SJCRH30 (cell line): ENCODE measurements around the gene CCDC74A. TPM values are rescaled to one million over a fixed set of nuclear protein-coding genes. Genes with fewer than 3 reads are reported as not detected.
"Not testable (repeated sequence)": the region's sequence is repeated elsewhere in the genome, so short reads cannot be mapped to it uniquely, and the experiment has no call there.

ENCODE experiments used
- DNase-seq, 2 experiments: peaks; one replicate each; pipeline ENCODE4 v3.0.0-alpha.2; 2015 to 2020
- H3K27ac ChIP-seq: fragments of 250-450 bp; sonication (Bioruptor Pico); 2 replicates; pipeline ENCODE4 v1.5.1; 2020; ENCODE audit warnings: mild to moderate bottlenecking, moderate library complexity
- H3K27me3 ChIP-seq: fragments of 250-450 bp; sonication (Bioruptor Pico); 2 replicates; pipeline ENCODE4 v1.5.1; 2020; ENCODE audit warnings: mild to moderate bottlenecking, moderate library complexity
- H3K36me3 ChIP-seq: fragments of 250-450 bp; sonication (Bioruptor Pico); 2 replicates; pipeline ENCODE4 v1.5.1; 2020; ENCODE audit warnings: mild to moderate bottlenecking, moderate library complexity
- H3K4me1 ChIP-seq: fragments of 250-450 bp; sonication (Bioruptor Pico); 2 replicates; pipeline ENCODE4 v1.5.1; 2020; ENCODE audit warnings: mild to moderate bottlenecking, moderate library complexity
- H3K4me3 ChIP-seq: fragments of 250-450 bp; sonication (Bioruptor Pico); 2 replicates; pipeline ENCODE4 v1.5.1; 2020; ENCODE audit warnings: mild to moderate bottlenecking, moderate library complexity
- H3K9me3 ChIP-seq: fragments of 250-450 bp; sonication (Bioruptor Pico); replicated peaks from 2 replicates; pipeline ENCODE4 v1.5.1; 2020; ENCODE audit warnings: mild to moderate bottlenecking, moderate library complexity
- total RNA-seq: library from RNA; depleted of rRNA; stranded (reverse); fragments of >200 nt; shearing (Covaris generic); gene quantifications from 2 replicates; pipeline ENCODE4 v1.2.3, GENCODE V29; 2014; rRNA removed

CCDC74A gene
- total RNA-seq: 0.13 TPM in 1 of 2 replicates, not detected in the other

DNA sequence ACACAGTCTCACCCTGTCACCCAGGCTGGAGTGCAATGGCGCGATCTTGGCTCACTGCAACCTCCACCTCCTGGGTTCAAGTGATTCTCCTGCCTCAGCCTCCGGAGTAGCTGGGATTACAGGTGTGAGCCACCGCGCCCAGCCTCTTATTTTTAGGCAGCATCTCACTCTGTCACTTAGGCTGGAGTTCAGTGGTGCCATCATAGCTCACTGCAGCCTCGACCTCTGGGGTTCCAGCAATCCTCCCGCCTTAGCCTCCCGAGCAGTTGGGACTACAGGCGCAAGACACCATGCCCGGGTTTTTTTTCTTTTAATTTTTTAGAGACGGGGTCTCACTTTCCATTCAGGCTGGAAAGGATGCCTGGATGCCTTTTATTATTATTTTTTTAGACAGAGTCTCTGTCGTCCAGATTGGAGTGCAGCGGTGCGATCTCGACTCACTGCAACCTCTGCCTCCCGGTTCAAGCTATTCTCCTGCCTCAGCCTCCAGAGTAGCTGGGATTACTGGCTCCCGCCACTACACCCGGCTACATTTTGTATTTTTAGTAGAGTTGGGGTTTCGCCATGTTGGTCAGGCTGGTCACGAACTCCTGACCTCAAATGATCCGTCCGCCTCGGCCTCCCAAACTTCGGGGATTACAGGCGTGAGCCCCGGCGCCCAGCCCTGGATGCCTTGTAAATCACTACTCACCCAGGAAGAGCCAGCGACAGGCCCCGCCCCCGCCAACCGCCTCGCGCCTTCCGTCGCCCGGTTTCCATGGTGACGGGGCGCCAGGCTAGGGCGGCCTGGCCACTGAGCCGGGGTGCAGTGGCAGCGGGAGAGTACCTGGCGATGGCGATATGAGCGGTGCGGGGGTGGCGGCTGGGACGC lies at the start of gene CCDC74A:
Gene CCDC74A, plus strand, starts transcription at position 758 of the 871 bp plus-strand sequence. Its CDS starts 83 bp downstream, at position 841.
- DNase-seq: peak; percentile 14 to 19
- H3K27ac ChIP-seq, H3K36me3 ChIP-seq, H3K9me3 ChIP-seq, H3K4me1 ChIP-seq, H3K4me3 ChIP-seq, H3K27me3 ChIP-seq: not testable (repeated sequence)

- H3K27me3 ChIP-seq, H3K9me3 ChIP-seq, H3K4me3 ChIP-seq, H3K36me3 ChIP-seq, H3K4me1 ChIP-seq, DNase-seq, H3K27ac ChIP-seq: not testable (repeated sequence)
These were observed 49.4 kb upstream of the CCDC74A start for GRCh38 chr2:131478074-131478849.

DNA sequence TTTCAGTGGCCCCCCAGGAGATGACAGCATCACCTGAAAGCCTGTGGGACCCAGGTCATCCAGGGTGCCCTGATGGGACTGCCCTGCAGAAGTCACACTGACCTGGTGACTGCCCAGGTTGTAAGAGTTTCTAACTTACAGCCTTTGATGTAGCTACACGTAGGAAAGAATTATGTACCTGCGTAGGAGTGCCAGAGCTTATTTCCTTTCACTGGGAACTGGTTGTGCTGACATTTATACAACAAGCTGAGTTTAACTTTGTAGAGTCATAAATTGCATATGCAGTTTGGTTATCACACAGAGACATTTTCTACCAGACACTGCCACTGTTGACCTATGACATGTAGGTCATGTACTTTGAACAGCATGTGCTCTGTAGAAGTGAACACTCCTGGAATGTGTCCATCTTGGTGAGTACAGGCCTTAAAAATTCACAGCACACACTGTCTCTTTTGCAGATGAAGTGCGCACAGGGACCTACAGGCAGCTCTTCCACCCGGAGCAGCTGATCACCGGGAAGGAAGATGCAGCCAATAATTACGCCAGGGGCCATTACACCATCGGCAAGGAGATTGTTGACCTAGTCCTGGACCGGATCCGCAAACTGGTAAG lies 48.7 kb upstream of the CCDC74A start:
- H3K4me1 ChIP-seq, H3K9me3 ChIP-seq, H3K36me3 ChIP-seq, H3K27ac ChIP-seq, H3K27me3 ChIP-seq, DNase-seq, H3K4me3 ChIP-seq: not testable (repeated sequence)

DNA sequence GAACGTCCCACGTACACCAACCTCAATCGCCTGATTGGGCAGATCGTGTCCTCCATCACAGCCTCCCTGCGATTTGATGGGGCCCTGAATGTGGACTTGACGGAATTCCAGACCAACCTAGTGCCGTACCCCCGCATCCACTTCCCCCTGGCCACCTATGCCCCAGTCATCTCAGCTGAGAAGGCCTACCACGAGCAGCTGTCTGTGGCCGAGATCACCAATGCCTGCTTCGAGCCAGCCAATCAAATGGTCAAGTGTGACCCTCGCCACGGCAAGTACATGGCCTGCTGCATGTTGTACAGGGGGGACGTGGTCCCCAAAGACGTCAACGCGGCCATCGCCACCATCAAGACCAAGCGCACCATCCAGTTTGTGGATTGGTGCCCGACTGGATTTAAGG lies 47.3 kb upstream of the CCDC74A start:
- not testable (repeated sequence) for H3K4me3 ChIP-seq, H3K27ac ChIP-seq, H3K4me1 ChIP-seq, H3K9me3 ChIP-seq, H3K36me3 ChIP-seq, H3K27me3 ChIP-seq, DNase-seq

GRCh38 chr2:131482506-131483155 lies 45.1 kb upstream of the CCDC74A start:
- not testable (repeated sequence) for H3K36me3 ChIP-seq, H3K4me1 ChIP-seq, H3K4me3 ChIP-seq, H3K27ac ChIP-seq, DNase-seq, H3K9me3 ChIP-seq, H3K27me3 ChIP-seq

DNA sequence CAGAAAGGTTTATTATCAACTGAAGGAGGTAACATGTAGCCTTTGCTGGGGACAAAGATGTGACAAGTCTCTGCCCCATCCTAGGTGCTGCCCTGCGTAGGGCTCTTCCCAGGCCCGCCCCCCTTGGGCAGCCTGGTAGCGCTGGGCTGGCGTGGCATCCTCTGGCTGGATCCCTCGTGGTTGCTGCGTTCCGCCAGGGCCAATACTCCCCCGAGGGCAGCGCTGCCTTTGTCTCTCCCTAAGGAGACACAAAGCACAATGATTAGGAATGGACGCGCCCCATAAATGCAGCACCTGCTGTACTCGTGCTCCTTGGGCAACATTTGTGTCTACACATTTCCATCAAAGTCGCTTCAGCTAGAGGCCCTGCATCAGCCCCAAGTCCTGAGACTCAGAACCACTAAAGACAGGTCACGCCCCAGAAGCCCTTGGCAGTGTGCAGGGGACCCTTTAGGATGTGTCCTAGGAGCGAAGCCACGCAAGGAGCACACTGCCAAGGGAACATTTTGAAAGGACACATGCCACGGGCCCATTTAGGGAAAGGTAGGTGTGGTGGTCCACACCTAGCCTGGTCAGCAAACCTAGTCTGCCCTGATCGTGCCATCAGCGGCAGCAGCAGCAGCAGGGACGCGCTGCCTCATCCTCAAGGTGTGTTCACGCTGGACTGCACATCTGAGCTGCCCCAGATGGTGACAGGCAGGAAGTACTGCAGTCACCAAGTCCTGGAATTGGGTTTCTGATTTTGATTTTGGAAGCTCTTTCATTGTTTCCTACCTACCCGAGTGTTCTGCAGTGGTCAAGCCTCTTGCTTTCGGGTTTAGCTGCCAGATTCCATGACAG lies 43.5 kb upstream of the CCDC74A start:
- not testable (repeated sequence) for H3K4me1 ChIP-seq, H3K27me3 ChIP-seq, H3K36me3 ChIP-seq, H3K27ac ChIP-seq, DNase-seq, H3K9me3 ChIP-seq, H3K4me3 ChIP-seq

DNA sequence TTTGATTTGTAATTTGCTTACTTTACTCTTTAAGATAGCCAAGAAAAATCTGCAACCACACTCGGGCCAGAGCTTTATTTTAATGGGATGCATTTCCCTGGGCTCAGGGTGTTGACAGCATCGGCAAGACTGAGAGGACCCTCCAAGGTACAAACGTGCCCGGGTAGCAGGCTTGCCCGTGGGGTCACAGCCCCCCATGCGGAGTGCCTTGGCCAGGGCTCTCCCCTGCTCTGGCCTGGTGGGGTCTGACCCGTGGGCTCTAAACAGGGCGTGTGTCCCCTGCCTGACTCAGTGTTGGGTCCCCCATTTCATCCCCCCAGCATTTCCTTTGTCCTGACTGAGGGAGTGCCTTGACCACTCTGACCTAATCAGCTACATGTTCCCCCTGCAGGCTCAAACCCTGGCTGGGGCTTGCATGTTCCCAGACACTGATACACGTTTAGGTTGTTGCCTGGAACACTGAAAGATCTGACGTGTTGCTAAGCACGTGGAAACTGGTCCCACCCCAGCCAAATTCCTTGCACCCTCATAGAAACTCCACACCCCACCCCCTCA lies 42.7 kb upstream of the CCDC74A start:
- not testable (repeated sequence) for H3K27ac ChIP-seq, H3K9me3 ChIP-seq, H3K27me3 ChIP-seq, H3K36me3 ChIP-seq, H3K4me1 ChIP-seq, H3K4me3 ChIP-seq, DNase-seq

DNA sequence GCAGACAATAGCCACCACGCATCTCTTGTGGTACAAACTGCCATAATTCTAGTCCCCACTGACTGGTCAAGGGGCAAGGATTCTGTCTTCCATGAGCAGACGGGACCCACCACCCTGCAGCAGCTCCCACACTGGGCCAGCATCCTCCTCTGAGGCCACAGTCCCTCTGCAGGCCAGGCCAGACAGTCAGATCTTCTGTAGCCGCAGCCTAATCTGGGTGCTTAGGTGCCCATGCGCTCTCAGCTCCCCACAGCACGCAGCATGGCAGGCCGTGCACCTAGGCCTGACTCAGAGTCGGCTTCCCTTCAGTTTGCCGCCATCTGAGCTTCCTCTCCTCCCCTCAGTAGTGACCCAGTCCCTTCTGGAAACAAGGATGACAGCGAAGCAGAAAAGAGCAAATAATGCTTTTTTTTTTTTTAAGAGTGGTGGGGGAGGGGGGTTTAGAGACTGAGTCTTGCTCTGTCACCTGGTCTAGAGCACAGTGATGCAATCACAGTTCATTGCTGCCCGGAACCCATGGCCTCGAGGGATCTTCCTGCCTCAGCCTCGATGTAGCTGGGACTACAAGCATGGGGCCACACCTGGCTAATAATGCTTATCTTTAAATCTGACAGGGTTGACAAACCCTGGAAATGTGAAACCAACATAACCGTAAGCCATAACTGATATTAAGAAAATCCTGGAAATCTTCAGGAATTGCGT lies 41.3 kb upstream of the CCDC74A start:
- H3K9me3 ChIP-seq, H3K4me1 ChIP-seq, H3K36me3 ChIP-seq, H3K27ac ChIP-seq, DNase-seq, H3K27me3 ChIP-seq, H3K4me3 ChIP-seq: not testable (repeated sequence)

DNA sequence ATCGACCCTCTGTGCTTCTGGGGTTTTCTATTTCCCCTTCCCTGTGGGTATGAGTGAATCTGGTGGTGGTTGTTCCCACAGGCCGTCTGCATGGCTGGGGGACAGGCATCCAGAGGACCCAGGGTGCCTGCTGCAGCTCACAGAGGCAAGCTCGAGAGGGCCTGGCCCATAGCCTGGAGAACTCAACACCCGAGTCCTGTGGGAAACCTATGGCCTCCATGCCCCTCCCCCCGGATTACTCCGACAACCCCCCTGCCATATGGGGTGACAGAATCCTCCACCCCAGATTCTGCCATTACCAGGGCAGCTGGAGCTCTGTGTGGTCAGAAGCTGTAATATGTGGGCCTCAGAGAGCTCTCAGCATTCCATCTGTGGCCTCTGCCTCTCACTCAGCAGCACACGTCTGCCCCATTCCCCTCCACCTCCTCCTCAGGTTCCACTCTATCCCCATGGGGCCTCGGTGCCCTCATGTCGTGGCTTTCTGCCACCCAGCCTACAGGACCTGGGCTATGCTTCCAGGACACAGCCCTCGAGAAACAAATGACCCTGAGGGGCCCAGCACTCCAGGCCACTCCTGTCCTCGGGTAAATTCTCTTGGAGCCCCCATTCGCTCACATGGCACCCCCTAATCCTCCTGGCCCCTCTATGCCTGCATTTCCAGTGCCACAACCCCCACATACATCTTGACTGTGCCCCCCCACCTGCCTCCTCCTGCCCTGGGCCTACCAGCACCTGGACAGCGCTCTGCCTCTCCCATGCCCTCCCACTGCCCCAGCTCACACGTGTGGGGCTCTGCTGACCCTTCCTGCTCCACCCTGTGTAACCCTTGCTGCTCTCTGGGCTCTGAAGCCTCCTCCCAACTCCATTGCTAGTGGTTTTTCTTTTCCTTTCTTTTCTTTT lies 39.1 kb upstream of the CCDC74A start:
- Histone ChIP-seq H3K4me3 (no peak overlapping the region), H3K27me3 (no peaks in the 10 kb centered on the region), H3K9me3 (no peaks in the 10 kb centered on the region), H3K27ac (no peak overlapping the region), H3K4me1 (no peaks in the 10 kb centered on the region), H3K36me3 (no peaks in the 10 kb centered on the region)
- DNase-seq: peak; percentile 52 to 66

DNA sequence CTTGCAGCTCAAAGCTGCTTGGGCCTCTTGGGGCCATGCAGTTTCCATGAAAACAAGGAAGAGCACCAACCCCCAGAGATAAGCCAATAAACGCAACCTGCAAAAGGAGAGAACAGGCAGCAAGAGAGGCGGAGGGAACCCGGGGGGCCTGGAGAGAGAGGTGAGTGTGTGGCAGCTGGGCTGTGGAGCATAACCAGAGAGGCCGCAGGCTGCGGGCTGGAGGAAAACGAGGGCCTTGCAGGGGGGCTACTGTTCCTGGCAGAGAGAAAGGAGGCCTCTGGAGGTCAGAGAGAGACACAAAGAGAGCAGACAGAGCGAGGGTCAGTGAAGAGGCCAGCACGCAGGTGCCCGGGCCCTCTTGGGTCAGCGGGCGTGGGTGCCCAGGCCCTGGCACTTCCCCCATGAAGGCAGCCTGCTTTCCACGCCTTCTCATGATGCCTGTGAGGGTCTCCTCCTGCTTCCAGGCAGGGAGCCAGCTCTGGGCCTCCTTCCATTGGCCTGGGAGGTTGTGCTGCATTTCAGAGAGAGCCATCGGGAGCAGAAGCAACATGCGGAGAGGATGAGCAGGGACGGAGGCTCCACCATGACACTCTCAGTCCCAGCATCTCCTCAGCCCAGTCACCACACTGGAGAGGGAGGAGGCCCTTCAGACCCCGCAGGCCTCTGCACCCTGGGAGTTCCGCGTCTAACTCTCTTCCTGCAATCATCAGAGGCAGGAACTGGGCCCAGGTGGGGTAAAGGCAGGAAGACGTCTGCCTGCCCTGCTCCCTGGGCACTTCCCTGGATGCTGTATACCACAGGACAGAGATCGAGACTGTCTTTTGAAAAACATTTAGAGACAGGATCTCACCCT lies 36.8 kb upstream of the CCDC74A start:
- not testable (repeated sequence) for H3K36me3 ChIP-seq, H3K27ac ChIP-seq, H3K27me3 ChIP-seq, H3K4me1 ChIP-seq, DNase-seq, H3K9me3 ChIP-seq
- peak overlapping the region; percentile 95 for H3K4me3 ChIP-seq

GRCh38 chr2:131491469-131491836 lies 36.2 kb upstream of the CCDC74A start:
- H3K9me3 ChIP-seq, H3K4me1 ChIP-seq, H3K36me3 ChIP-seq, H3K27ac ChIP-seq, H3K27me3 ChIP-seq: not testable (repeated sequence)
- peak overlapping the region; percentile 95 for H3K4me3 ChIP-seq
- DNase-seq: peak in 1 of 2 experiments; percentile 13

DNA sequence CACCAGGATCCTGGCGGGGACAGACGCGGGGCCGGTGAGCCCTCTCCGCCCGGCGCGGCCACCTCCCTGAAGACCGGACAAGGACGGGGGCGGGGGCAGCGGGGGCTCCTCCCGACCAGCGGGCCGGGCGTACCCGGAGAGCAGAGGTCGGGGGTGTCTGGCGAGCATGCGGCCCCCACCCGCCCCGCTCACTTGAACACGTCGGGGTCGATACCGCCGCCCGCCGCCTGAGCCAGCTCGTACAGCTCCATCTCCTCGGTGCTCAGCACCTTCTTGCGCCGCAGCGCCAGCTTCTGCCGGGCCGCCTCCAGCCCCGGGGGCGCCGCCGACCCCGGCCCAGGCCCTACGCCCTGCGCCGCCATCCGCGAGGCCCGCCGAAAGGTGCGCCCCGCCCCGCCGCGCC lies 35.7 kb upstream of the CCDC74A start, which contains the start of gene MZT2A:
Gene MZT2A, minus strand, starts transcription at position 383 of the 403 bp plus-strand sequence. Its CDS starts 21 bp downstream, at position 362.
- Histone ChIP-seq H3K4me3 (peak within 1 kb of the TSS; percentile 95), H3K27ac (peak within 1 kb of the TSS; percentile 87)
- DNase-seq, H3K27me3 ChIP-seq, H3K4me1 ChIP-seq, H3K36me3 ChIP-seq, H3K9me3 ChIP-seq: not testable (repeated sequence)
